Measurements from ENCODE around the gene PLCD1.

DNA sequence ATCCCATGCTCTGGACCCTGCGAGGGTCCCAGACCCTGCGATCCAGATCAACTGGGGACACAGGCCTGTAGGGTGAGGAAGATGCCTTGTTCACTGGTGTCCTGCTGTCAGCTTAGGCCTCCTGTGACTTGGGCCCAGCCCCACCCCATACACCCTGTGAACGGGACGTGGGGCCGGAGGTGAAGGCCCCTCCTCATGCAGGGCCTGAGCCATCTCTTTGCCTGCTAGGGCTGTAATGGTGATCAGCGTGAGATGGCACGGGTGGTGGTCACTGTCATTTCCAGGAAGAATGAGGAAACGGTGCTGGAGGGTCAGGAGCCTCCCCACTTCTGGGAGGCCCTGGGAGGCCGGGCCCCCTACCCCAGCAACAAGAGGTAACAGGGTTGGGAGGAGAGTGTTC lies 26.5 kb downstream of the PLCD1 start:
- TF ChIP-seq, protein P1, sequence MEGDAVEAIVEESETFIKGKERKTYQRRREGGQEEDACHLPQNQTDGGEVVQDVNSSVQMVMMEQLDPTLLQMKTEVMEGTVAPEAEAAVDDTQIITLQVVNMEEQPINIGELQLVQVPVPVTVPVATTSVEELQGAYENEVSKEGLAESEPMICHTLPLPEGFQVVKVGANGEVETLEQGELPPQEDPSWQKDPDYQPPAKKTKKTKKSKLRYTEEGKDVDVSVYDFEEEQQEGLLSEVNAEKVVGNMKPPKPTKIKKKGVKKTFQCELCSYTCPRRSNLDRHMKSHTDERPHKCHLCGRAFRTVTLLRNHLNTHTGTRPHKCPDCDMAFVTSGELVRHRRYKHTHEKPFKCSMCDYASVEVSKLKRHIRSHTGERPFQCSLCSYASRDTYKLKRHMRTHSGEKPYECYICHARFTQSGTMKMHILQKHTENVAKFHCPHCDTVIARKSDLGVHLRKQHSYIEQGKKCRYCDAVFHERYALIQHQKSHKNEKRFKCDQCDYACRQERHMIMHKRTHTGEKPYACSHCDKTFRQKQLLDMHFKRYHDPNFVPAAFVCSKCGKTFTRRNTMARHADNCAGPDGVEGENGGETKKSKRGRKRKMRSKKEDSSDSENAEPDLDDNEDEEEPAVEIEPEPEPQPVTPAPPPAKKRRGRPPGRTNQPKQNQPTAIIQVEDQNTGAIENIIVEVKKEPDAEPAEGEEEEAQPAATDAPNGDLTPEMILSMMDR (IDR thresholded peaks at IDR 0.05), result no peak
- TF ChIP-seq POLR2AphosphoS5 (IDR thresholded peaks at IDR 0.05) (no peak), POLR2A (IDR thresholded peaks at IDR 0.05) (no peak)
